Measurements from ENCODE around the gene AFDN.

The AFDN gene

GRCh38 chr6:167826896-167827582 is at the start of gene AFDN:
AFDN (plus strand) TSS chr6:167826911; CDS start chr6:167827133, 222 bp downstream.
- DNase-seq (ENCODE audit: low read depth): no peak

- no peak for DNase-seq (ENCODE audit: low read depth)
Observed at GRCh38 chr6:167778497-167779128, 48.1 kb upstream of the AFDN start.

GRCh38 chr6:167779129-167779992 is 47.4 kb upstream of the AFDN start:
- no peak for DNase-seq (ENCODE audit: low read depth)

- DNase-seq (ENCODE audit: low read depth): no peak
Observed at GRCh38 chr6:167779993-167780655, 46.6 kb upstream of the AFDN start.

- no peak for DNase-seq (ENCODE audit: low read depth)
Observed at GRCh38 chr6:167781066-167781767, 45.5 kb upstream of the AFDN start.

GRCh38 chr6:167781868-167782267 is 44.8 kb upstream of the AFDN start:
- DNase-seq (ENCODE audit: low read depth): no peak

GRCh38 chr6:167782698-167783517 is 43.8 kb upstream of the AFDN start:
- DNase-seq (ENCODE audit: low read depth): no peak

GRCh38 chr6:167786853-167787675 is 39.6 kb upstream of the AFDN start:
- DNase-seq (ENCODE audit: low read depth): no peak

GRCh38 chr6:167787896-167788562 is 38.7 kb upstream of the AFDN start:
- DNase-seq (ENCODE audit: low read depth): no peak

- no peak for DNase-seq (ENCODE audit: low read depth)
Observed at GRCh38 chr6:167788563-167788903, 38.2 kb upstream of the AFDN start.

- no peak for DNase-seq (ENCODE audit: low read depth)
Observed at GRCh38 chr6:167789358-167789757, 37.4 kb upstream of the AFDN start.

- no peak for DNase-seq (ENCODE audit: low read depth)
Observed at GRCh38 chr6:167791091-167791779, 35.5 kb upstream of the AFDN start.

GRCh38 chr6:167791780-167792478 is 34.8 kb upstream of the AFDN start:
- no peak for DNase-seq (ENCODE audit: low read depth)

- no peak for DNase-seq (ENCODE audit: low read depth)
Observed at GRCh38 chr6:167793421-167793820, 33.3 kb upstream of the AFDN start.

GRCh38 chr6:167794161-167795157 is 32.3 kb upstream of the AFDN start:
- no peak for DNase-seq (ENCODE audit: low read depth)

GRCh38 chr6:167795321-167795811 is 31.3 kb upstream of the AFDN start:
- no peak for DNase-seq (ENCODE audit: low read depth)

GRCh38 chr6:167795874-167796191 is 30.9 kb upstream of the AFDN start:
- DNase-seq (ENCODE audit: low read depth): no peak
